Hypothalamus (tissue), 51 donors: ENCODE results near the gene KSR2.

Experiments used
- DNase-seq, 51 donors: peaks; one replicate each; lab custom pipeline; 2025; lab: John Stamatoyannopoulos, UW

KSR2 gene

GRCh38 chr12:117518594-117519270 is 450.1 kb downstream of the KSR2 start:
- DNase-seq, result peak in 4 of 51 donors; percentile 2 to 28 (median 5)

- DNase-seq, result no peak
Measured at GRCh38 chr12:117517219-117517739, 451.5 kb downstream of the KSR2 start.

GRCh38 chr12:117516034-117516433 is 452.8 kb downstream of the KSR2 start:
- no peak for DNase-seq

- peak in 15 of 51 donors; percentile 2 to 43 (median 8) for DNase-seq
Measured at GRCh38 chr12:117514016-117514415, 454.8 kb downstream of the KSR2 start.

- DNase-seq, result no peak
Measured at GRCh38 chr12:117513353-117513752, 455.4 kb downstream of the KSR2 start.

- no peak for DNase-seq
Measured at GRCh38 chr12:117508468-117508867, 460.3 kb downstream of the KSR2 start.

- no peak for DNase-seq
Measured at GRCh38 chr12:117507548-117507947, 461.2 kb downstream of the KSR2 start.

- no peak for DNase-seq
Measured at GRCh38 chr12:117506333-117506732, 462.5 kb downstream of the KSR2 start.

GRCh38 chr12:117502633-117503032 is 466.2 kb downstream of the KSR2 start:
- no peak for DNase-seq

GRCh38 chr12:117502233-117502632 is 466.6 kb downstream of the KSR2 start:
- no peak for DNase-seq

GRCh38 chr12:117501076-117501869 is 467.5 kb downstream of the KSR2 start:
- no peak for DNase-seq

GRCh38 chr12:117499759-117500485 is 468.9 kb downstream of the KSR2 start:
- DNase-seq, result no peak

- DNase-seq, result no peak
Measured at GRCh38 chr12:117498880-117499279, 469.9 kb downstream of the KSR2 start.

GRCh38 chr12:117498256-117498655 is 470.5 kb downstream of the KSR2 start:
- no peak for DNase-seq

- no peak for DNase-seq
Measured at GRCh38 chr12:117497407-117497806, 471.4 kb downstream of the KSR2 start.

- no peak for DNase-seq
Measured at GRCh38 chr12:117494833-117495655, 473.7 kb downstream of the KSR2 start.

GRCh38 chr12:117491711-117492110 is 477.1 kb downstream of the KSR2 start:
- no peak for DNase-seq

- no peak for DNase-seq
Measured at GRCh38 chr12:117490130-117490529, 478.7 kb downstream of the KSR2 start.

- DNase-seq, result no peak
Measured at GRCh38 chr12:117489671-117490070, 479.1 kb downstream of the KSR2 start.
